ENCODE data around the gene ARHGEF28.

The ARHGEF28 gene

DNA sequence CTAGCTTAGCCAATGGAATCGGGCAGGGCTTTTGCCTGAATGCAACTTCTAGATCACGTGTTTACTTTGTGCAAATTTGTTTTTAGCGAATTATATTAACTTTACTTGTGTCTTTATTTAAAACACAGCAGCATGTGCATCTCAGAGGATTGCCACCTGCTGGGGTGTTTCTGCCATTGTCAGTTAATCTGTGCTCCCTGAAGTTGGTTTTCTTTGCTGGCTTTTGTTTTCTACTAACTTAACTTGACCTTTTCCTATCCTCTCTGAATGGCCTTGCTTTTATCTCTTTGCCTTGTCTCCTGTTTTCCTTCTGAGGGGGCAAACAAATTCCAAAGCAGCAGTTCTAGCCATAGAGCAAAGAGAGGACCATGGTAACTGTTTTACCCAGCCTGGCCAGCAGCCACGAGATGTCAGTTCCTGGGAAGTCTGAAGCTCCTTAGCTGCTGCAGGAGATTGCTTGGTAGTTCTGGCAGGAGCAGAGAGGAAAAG is 67.6 kb downstream of the ARHGEF28 start:
- no peak for DNase-seq (ENCODE audit: low read depth, low spot score)

DNA sequence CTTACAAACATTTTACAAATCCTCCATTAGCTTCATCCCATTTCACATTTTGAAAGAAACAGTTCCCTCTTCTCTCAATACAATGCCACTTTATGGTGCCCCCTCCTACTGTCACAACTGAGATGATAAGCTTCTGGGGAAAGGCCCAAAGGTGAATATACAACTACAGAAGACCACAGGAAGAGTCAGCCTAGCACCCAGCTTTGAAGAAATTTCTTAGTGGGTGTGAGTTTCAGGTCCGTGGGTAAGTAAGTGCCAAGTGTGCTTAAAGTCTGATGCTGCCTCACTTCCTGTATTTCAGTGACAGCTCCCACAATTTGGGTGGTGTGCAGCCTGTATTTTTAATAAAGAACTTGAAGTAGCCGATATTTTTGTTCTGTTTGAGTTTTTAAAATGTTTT is 68.1 kb downstream of the ARHGEF28 start:
- DNase-seq (ENCODE audit: low read depth, low spot score), result no peak

DNA sequence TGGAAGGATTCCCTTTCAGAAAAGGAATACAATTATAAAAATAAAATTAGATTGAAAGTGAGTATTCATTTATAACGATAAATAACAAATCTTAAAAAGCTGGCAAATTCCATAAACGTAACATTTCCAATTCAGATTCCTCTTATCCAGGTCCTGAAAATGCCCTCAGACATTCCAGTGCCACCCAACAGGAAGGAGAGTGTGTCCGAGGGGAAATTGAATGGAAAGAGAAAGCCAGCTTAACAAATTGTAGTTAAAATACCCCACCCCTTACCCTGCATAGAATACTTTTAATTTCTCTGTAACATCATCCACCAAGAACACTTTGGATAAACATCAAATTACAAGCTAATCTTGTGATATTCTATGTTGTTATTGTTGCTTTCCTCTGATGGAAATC is 72.0 kb downstream of the ARHGEF28 start:
- DNase-seq (ENCODE audit: low read depth, low spot score), result no peak

DNA sequence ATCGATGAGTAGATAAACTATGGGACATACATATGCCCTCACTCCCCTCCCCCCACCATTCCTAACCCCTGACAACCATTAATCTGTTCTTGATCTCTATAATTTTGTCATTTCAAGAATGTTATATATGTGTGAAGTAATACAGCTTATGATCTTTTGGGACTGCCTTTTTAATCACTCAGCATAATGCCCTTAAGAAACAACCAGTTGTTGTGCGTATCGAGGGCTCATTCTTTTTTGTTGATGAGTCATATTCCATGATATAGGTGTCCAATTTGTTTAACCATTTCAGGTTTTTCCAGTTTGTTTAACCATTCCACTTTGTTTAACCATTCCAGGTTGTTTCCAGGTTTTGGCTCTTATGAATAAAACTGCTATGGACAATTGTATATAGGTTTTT is 75.6 kb downstream of the ARHGEF28 start:
- no peak for DNase-seq (ENCODE audit: low read depth, low spot score)

GRCh38 chr5:73702534-73702933 is 76.5 kb downstream of the ARHGEF28 start:
- DNase-seq (ENCODE audit: low read depth, low spot score), result no peak

GRCh38 chr5:73702951-73703350 is 77.0 kb downstream of the ARHGEF28 start:
- no peak for DNase-seq (ENCODE audit: low read depth, low spot score)

GRCh38 chr5:73705364-73705763 is 79.4 kb downstream of the ARHGEF28 start:
- no peak for DNase-seq (ENCODE audit: low read depth, low spot score)

DNA sequence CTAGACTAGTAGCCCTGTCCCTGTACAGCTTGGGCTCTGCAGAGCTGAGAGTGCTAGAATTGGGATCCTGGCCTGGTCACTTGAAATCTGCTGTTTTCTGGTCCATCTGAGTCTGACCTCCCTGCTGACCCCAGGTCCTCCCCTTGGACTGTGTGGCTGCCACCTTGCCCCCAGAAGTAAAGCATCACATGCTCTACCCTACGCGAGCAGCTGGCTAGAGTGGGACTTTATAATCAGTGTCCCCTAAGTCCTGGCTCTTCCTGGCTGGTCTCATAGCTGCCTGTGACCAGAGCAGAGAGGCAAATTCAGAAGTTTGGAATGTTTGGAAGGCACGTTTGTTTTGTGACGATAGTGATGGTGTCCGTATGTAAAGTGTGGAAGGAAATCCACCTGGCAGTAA is 81.0 kb downstream of the ARHGEF28 start:
- DNase-seq (ENCODE audit: low read depth, low spot score), result no peak

DNA sequence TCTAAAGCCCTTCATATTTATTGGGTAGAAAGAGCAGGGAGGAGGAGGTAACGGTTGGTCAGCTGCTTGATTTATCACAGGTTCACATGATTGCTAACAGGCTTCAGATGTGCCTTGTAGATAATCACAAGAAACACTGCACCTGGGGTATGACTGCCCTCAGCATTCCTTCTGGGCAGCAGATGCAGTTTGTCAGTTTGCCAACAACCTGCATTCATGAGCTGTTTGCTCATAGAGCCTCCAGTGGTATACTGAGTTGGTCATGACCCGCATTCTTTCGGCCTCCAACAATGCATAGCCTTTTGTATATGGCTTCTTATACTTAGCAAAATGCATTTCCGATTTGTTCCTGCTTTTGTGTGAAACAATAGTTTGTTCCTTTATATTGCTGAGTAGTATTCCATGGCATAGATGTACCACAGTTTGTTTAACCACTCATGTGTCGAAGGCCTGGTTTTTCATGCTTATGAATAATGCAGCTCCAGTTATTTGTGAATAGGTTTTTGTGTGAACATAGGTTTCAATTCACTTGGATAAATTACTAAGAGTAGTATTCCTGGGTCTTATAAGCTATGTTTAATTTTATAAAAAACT is 83.6 kb downstream of the ARHGEF28 start:
- no peak for DNase-seq (ENCODE audit: low read depth, low spot score)

- no peak for DNase-seq (ENCODE audit: low read depth, low spot score)
Measured at GRCh38 chr5:73716284-73716808, 90.3 kb downstream of the ARHGEF28 start.

GRCh38 chr5:73718762-73719161 is 92.8 kb downstream of the ARHGEF28 start:
- no peak for DNase-seq (ENCODE audit: low read depth, low spot score)

GRCh38 chr5:73719632-73720031 is 93.6 kb downstream of the ARHGEF28 start:
- DNase-seq (ENCODE audit: low read depth, low spot score), result no peak

DNA sequence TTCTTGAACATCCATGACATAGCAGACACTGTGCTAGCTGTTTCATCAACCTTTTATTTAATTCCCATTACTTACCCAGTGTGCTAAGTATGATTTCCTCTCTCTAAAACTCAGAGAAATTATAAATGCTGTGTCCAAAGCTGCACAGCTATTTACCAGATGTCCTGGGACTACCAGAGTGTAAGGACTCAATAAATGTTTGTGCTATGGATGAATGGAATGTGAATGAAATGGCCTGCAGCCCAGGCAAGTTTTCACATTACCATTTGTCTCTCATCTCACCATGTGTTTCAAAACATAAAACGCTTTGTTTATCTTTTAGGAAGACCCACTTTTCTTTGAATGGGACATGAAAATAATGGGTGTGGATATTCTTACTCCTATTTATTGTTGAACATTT is 96.2 kb downstream of the ARHGEF28 start:
- DNase-seq (ENCODE audit: low read depth, low spot score), result no peak

DNA sequence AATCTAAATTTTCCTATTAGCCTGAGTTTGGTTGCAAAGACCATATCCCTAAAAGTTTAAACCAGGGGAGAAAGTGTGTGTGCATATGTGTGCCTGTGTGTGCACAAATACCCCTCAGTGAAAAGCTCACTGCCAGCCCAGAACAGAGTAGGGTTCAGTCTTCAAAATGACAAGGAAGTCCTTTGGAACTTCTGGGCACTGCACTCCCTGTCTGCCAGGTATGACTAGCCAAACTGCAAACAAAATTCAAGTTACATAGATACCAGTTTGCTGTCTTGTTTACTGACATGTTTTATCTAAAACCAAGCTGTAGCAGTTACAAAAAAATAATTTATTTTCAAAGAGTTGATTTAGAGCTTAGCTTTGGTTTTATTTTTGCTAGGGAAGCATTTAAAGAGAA is 100.1 kb downstream of the ARHGEF28 start:
- no peak for DNase-seq (ENCODE audit: low read depth, low spot score)

- no peak for DNase-seq (ENCODE audit: low read depth, low spot score)
Measured at GRCh38 chr5:73726606-73727231, 100.7 kb downstream of the ARHGEF28 start.

GRCh38 chr5:73727470-73727869 is 101.5 kb downstream of the ARHGEF28 start:
- DNase-seq (ENCODE audit: low read depth, low spot score), result no peak

DNA sequence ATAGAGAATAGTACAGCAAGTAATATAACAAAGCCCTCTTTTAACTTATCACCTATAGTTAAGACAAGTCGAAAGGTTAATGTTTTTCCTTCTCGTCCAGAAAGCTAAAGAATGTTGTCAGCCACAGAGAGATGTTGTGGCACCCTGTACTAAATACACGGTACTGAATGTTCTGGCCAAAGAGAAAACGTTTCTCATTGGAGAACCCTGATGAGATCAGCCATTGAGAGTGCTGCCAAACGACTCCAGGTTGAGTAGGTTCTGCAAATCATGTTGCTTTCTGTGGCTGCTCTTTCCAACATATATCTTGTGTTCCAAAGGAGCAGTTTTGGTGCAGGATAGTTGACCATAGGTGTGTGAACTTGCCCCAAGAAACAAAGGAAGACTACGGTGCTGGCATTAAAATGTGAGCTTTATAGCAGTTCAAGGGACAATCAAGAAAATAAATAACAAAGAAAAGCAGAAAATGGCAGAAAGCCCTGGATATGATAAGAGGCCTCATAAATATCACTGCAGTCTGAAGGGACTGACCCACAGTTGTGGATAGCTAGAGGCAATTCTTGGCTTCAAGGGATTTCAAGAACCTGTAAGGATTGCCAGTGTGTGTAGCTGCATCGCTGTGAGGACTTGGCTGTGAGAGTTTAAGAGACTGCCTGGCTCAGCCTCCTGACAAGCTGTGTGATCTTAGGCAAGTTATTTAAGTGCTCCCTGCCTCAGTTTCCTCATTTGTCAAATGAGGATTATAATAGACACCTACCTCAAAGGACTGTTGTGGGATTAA is 102.7 kb downstream of the ARHGEF28 start:
- no peak for DNase-seq (ENCODE audit: low read depth, low spot score)

DNA sequence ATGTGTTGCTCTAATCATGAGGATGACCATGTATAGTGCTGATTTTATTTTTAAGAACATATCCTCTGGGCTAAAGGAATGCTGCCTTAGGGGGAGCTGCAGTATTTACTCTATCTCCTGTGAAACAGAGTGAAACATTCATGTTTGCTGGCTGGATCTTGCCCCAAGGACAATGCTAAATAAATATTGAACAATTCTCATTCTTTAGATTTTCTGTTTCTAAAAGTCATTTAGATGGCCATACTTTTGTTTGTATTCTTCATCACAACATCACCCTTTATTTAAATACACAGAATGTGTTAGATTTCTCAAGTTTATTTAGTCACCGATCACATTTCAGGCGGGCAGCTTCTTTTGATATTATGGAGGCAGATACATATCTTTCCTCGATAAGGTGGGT is 103.3 kb downstream of the ARHGEF28 start:
- DNase-seq (ENCODE audit: low read depth, low spot score), result no peak

- DNase-seq (ENCODE audit: low read depth, low spot score), result no peak
Measured at GRCh38 chr5:73732045-73732444, 106.0 kb downstream of the ARHGEF28 start.

DNA sequence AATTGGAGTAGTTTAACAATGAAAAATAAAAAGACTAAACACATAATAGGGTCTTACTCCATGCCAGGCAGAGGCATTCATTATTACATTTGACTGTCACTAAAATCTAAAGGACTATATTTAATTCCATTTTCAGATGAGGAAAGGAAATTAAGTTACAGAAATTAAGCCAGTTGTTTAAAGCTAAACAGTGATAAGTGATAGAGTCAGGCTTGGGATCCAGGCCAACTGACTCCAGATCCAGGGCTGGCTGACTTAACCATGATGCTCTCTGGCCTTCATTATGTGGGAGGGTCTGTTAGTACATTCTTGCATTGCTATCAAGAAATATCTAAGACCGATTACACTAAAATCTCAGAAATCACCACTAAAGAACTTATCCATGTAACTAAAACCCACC is 107.2 kb downstream of the ARHGEF28 start:
- DNase-seq (ENCODE audit: low read depth, low spot score), result no peak

- DNase-seq (ENCODE audit: low read depth, low spot score), result no peak
Measured at GRCh38 chr5:73735032-73735734, 109.2 kb downstream of the ARHGEF28 start.

GRCh38 chr5:73739650-73740049 is 113.7 kb downstream of the ARHGEF28 start:
- DNase-seq (ENCODE audit: low read depth, low spot score), result no peak
